Stimulated activated CD4-positive, alpha-beta T cell treated with anti-CD3 and anti-CD28 coated beads, Interleukin-12 subunit alpha, Interleukin-12 subunit beta, amount 100 ng/mL, for 4 hours (primary cell): ENCODE results near the gene BOC.

ENCODE experiments used
- DNase-seq: peaks from one replicate; pipeline ENCODE4 v3.0.0-alpha.2; 2020

Gene BOC

DNA sequence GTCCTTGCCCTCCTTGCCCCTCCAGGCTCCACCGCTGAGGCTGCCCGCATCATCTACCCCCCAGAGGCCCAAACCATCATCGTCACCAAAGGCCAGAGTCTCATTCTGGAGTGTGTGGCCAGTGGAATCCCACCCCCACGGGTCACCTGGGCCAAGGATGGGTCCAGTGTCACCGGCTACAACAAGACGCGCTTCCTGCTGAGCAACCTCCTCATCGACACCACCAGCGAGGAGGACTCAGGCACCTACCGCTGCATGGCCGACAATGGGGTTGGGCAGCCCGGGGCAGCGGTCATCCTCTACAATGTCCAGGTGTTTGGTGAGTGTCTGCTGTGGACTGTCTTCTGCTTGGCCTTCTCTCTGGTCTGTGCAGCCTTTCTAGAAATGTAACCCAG is 61.0 kb downstream of the BOC start:
- DNase-seq, result no peak

DNA sequence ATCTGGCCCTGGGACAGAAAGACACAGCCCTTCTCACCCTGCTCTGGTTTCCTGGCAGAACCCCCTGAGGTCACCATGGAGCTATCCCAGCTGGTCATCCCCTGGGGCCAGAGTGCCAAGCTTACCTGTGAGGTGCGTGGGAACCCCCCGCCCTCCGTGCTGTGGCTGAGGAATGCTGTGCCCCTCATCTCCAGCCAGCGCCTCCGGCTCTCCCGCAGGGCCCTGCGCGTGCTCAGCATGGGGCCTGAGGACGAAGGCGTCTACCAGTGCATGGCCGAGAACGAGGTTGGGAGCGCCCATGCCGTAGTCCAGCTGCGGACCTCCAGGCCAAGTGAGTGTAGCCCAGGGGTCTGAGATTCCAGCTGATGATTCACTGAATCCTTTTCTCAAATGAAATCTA is 61.7 kb downstream of the BOC start:
- DNase-seq, result no peak

DNA sequence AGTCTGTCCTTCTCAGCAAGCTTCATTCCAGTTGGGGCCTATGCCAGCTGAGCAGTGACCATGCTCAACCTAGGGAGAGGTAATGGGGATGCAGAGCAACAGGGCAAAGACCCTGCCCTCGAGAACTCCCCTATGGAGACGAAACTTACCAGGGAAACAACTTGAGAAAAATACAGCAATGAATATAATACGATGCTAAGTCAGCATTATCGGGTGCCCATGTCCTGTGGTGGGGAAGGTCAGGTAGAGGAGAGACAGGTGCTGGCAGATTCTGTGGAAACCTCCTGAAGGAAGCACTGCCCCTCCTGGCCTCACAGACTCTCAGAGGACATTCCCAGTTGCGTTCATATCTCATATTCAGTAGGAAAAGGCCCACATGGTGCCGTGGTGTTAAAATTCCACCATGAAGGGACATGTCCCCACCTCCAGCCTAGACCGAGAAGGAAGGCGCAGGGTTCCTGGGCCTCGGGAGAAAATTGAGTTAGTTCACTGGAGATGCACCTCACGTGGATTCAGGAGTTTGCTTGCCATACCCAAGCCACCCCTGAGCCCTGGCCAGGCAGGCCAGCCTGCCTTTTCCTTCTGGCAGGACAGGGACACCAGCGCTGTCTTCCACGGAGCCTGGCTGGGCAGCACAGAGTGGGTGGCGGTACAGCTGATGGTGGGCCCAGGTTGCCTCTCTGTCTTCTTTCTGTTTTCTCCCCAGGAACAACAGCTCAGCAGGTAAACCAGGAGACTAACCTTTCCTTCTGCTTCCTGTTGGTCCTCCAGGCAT is 62.4 kb downstream of the BOC start:
- DNase-seq, result no peak

DNA sequence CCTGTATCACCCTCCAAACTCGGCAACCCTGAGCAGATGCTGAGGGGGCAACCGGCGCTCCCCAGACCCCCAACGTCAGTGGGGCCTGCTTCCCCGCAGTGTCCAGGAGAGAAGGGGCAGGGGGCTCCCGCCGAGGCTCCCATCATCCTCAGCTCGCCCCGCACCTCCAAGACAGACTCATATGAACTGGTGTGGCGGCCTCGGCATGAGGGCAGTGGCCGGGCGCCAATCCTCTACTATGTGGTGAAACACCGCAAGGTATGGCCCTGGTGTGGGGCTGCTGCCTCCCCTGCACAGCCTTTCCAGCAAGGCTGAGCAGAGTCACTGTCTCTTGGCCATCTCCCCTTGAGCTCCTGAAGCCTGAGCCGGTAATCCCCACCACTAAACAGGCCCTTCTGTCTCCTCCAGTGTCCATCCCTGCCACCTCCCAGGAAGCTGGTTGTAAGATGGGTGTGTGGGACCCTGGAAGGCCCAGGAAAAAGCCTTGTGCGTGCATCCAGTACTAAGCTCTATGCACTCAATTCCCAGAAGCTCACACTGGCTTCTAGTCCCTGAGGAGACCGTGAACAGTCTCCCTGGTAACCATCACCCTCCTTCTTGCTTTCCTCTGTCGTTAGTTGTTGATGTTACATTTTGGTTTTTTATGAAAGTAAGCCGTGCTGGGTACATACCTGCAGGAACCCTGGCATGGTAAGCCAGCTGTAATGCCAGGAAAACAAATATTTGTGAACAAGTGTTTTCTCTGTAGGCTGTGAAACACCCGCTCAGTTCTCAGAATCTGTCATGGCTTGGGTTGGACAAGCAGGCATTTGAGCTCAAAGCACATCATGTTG is 63.3 kb downstream of the BOC start:
- DNase-seq, result no peak

DNA sequence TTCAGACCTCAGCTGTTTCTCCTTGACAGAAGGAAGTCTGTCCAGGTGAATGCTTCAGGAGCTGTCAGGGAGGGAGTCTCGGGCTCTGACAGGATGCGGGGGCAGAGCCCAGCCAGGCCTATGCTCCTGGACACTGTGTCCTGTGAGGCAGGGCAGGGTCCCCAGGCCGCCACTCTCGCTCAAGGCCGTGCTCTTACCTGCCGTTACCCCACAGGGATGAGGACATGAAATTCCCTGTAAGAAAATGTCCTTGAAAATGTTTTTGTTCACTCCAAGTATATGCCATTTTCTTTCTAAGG is 63.9 kb downstream of the BOC start:
- no peak for DNase-seq

DNA sequence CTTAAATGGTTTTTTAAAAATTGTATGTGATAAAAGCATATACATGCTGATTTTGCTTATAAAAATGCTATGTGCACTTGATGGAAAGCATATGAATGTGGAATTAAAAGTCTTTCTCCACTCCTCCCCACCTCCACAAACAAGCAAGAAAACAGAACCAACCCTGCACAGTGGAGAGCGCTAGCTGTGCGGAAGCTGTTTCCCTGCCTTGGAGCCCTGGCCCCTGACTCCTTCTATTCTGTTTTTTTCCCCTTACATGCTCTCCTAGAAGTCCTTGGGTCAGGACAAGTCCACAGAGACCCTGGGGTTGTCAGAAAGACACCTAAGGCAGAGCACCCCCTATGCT is 64.2 kb downstream of the BOC start:
- DNase-seq, result no peak

DNA sequence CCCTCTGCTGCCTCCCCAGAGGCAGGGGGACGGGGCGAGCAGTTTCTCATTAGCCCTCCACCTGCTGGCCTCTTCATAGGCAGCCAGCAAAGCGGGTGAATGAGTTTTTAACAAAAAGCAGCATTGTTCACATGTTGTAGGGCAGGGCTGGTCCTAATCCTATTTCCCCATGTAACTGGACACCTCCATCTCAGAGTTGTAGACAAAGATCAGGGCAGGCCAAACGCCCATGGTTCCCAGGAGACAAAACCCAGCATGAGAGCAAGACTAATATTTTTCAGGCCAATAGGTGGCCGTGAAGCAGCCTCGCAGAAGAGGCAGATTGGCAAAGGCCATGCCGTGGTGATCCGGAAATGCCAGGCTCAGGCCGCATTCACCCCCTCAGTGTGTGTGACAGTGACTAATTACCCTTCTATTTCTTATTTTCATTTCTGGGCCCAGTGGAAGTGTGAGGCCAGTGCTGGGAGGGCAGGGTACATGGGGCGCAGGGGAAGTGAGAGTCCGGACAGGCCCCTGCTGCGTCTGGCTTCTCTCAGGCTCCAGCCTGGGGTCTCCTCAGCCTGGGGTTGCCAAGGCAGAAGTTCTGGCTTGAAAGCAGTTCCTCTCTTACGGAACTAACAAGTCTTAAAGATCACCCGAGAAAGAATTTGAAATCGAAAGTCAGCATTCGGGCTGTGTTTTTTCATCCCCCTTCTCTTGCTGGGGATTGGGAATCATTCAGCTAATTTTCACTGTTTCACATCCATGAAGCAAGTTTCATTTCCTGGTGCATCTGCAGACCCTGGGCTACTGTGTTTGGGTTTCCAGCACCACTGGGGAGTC is 64.8 kb downstream of the BOC start:
- DNase-seq, result no peak

DNA sequence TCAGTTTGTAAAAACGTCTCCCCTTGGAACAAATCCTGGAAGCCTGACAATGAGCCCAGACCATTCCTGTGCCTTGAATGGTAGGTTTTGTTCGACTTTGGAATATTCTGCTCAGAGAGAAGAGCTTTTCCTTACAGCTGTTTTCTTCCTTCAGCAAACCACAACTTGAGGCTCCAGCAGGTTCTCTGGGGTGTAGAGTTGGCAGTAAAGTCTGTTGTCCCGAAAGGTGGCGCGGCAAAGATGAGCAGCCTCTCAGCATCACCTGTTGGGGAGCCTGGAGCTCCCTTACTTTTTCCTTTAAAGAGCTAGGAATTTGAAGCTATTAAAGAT is 65.4 kb downstream of the BOC start:
- DNase-seq, result no peak

DNA sequence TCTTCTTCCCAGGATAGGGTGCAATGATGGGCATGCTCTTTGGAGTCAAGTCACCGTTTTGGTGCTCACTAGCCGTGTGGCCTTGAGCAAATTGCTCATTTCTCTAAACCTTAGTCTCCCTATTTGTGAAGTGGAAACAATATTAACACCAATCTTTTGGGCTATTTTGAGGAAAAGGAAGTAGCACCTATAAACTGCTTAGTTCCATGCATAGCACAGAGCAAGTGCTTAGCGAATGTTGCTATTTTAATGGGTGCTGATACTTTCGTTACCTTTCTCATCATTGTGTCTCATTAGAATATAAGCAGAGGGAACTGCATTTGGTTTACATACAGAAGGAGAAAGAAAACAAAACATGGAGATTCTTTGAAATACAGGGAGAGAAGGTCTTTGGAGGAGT is 66.1 kb downstream of the BOC start:
- no peak for DNase-seq

DNA sequence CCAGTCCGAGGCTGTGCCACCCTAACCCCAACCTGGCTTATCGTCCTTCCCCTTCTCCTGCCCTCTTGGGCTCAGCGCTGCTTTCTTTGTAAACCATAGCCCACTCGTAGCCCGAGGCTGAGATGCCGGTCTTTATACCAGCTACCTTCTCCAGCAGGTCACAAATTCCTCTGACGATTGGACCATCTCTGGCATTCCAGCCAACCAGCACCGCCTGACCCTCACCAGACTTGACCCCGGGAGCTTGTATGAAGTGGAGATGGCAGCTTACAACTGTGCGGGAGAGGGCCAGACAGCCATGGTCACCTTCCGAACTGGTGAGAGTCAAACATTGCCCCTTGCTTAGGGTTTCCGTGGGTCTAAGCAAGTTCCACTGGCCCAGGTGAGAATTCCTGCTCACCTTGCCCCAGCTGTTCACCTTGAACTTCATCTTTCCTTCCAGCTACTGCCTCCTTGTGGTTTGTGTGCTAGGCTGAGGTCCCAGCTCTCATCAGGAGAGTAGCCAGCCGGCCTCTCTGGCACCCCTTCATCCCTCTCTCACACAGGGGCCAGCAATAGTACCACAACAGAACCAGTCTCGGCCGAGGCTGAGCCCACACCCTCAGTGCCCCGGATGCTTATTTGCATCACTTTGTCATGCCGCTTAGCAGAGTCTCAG is 66.7 kb downstream of the BOC start:
- no peak for DNase-seq

DNA sequence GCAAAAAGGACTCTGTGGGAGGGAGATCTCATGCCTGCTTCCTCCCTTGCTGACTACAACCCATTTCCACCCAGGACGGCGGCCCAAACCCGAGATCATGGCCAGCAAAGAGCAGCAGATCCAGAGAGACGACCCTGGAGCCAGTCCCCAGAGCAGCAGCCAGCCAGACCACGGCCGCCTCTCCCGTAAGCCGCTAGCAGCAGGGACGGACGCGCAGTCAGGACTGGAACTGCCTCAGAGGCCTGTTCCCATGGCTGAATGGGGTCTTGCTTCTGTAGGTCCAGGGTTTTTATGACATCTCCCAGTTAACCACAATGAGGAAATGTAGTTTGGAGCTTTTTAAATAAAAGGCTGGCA is 67.2 kb downstream of the BOC start:
- no peak for DNase-seq

DNA sequence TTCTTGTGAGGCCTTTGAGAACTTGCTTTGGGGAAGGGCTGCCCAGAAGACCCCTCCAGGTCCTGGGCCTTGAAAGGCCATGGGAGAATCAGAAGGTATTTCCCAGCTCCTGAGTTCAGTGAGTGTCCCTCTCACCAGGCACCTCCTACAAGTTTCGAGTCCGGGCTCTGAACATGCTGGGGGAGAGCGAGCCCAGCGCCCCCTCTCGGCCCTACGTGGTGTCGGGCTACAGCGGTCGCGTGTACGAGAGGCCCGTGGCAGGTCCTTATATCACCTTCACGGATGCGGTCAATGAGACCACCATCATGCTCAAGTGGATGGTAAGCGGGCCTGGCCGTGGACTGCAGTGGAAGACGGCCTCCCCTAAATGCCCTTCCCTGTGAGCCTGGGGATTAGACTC is 68.3 kb downstream of the BOC start:
- DNase-seq, result no peak

DNA sequence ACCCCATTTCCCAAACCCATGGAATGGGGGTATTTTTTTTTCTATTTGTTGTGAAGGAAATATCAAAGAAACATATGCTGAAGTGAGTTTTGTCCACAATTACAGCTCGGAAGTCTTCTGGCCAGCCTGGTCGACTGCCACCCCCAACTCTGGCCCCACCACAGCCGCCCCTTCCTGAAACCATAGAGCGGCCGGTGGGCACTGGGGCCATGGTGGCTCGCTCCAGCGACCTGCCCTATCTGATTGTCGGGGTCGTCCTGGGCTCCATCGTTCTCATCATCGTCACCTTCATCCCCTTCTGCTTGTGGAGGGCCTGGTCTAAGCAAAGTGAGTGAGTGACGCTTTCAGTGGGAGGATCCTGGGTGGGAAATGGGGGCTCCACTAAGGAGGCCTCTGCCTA is 71.9 kb downstream of the BOC start:
- no peak for DNase-seq

DNA sequence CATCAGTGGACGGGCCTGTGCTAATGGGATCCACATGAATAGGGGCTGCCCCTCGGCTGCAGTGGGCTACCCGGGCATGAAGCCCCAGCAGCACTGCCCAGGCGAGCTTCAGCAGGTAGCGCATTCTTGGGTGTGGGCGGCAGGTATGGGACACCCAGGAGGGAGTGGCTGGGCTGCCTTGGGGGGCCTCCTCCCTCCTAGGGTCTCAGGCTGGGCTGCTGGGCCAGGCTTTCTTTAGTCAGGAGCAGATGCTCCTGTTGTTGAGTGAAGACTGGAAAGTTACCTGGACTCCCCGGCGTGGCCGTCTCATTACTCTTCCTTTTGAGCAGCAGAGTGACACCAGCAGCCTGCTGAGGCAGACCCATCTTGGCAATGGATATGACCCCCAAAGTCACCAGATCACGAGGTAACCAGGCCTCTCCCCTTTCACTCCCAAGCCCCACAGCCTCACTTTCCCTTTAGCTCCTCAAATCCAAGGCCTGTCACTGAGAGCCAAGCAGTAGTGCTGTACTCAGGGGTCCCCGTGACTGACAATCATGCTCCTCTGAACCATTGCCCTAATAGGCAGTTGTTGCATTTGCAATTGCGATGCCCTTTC is 73.2 kb downstream of the BOC start:
- no peak for DNase-seq

DNA sequence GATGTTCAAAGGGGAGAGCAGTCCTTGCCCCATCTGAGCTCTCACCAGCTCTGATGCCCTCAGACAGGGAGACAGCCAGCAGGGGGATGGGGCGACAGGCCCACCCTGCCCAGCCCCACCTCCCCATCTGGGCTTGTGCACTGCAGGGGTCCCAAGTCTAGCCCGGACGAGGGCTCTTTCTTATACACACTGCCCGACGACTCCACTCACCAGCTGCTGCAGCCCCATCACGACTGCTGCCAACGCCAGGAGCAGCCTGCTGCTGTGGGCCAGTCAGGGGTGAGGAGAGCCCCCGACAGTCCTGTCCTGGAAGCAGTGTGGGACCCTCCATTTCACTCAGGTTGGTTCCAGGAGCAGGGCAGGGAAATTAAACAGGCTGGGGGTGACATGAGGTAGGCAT is 73.9 kb downstream of the BOC start:
- no peak for DNase-seq

DNA sequence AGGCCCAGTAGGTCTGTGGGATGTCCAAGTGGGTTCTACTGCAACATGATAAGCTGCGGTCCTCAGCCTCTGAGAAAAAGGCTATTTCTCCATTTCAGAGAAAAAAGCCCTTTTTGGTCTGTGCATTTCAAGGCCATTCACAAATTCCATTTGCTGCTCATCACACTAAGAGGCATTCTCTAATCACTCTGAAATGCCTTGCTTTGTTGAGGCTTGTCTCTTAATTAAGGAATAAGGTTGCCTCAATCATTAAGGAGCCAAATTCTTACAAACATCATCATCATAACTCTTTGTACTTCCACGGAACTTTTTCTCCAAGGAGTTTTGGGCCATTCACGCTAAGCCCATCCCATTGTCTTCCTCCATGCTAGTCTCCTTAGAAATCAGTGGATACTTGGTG is 74.4 kb downstream of the BOC start:
- no peak for DNase-seq

DNA sequence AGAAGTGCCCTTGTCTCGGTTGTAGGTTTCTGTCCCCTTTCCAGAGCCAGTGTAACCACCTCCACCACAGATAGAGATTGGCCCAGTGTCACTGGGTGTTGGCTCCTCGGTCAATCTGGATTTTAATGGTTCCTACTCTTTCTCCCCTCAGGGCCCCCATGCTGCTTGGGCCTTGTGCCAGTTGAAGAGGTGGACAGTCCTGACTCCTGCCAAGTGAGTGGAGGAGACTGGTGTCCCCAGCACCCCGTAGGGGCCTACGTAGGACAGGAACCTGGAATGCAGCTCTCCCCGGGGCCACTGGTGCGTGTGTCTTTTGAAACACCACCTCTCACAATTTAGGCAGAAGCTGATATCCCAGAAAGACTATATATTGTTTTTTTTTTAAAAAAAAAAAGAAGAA is 75.2 kb downstream of the BOC start:
- no peak for DNase-seq

DNA sequence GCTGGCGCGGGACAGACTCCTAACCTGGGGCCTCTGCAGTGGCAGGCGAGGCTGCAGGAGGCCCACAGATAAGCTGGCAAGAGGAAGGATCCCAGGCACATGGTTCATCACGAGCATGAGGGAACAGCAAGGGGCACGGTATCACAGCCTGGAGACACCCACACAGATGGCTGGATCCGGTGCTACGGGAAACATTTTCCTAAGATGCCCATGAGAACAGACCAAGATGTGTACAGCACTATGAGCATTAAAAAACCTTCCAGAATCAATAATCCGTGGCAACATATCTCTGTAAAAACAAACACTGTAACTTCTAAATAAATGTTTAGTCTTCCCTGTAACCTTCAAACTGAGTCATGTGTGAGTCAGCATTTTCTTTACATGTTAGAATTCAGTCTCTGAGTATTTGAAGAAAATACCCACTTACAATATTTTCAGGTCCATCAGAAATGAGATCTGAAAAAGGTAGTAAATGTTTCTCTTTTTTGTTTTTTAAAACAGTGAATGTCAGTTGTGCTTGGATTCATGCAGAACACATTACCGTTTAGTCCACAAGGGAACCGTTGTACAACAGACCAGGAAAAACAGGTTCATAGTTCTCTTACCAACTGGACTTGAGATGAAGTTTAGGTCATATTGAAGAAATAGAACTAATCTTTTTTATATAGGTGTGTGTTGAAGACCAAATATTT is 75.9 kb downstream of the BOC start:
- no peak for DNase-seq

DNA sequence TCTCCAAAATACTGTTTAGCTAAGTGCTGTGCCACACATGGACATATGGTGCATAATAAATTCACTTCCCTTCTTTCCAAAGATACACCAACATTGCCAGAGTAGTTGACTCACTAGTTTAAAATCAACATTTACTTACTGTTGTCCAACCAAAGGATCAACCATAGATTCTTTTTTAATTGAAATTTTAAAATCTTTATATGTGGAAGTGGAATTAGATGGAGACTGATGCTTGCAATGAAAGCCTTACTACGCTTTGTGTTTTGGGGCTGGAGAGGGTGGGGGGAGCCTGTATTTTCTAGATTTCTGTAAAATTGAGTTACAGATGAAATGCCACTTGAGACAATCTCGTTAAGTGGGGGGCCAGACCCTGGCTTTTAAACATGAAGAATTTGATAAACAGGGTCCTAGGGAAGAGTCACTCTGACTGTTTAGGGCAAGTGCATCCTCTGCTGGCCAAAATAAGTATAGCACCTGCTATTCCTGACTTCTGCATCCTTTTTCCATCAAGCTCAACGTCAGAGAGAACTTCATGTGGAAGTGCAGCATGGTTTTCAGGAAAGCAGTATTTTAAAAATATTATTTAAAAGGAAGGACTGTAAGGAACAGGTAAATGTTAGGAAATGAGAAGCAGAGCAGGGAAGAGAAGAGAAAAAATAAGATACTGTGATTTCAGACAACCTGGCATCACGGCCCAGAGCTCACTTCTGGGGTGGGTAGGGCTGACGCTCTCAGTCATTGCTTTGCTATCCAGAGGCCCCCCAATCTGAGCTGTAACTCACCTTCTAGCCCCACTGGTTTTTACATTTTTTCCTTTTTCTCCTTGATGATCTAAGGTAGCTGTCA is 76.7 kb downstream of the BOC start:
- peak; percentile 38 for DNase-seq

DNA sequence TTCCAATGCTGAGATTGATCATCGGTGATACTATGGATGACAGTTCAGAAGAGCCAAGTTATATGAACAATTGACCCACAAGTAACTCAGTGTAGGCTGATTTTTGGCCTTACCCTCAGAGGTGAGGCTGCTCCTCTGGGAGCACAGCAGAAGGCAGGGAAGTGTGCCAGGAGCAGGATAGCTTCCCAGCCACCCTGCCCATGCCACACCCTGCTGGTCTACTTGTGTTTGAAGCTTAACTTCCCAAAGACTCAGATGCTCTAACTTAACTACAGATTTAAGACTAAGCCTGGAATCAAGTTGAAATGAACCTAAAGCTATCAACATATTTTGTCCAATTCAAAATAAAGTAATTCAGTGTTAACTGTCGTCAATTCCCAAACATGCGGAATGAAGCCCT is 77.5 kb downstream of the BOC start:
- no peak for DNase-seq

DNA sequence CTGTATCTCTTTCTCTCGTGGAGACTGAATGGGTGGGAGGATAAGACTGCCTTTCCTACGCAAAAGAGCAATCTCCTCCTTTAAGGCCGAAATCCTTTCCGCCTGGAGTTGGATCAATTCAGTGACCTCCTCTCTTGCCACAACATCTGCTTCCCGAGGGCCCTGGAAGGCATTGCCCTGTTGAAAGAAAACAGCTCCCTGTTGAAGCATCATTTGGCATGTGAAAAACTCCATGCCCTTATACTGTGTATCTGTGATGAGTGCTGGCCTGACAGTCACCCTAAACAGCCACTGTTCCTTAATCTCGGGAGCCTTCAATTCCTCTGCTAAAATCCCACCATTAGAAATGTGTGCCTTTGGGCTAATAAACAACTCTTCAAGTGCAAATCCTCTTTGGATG is 80.2 kb downstream of the BOC start:
- no peak for DNase-seq

DNA sequence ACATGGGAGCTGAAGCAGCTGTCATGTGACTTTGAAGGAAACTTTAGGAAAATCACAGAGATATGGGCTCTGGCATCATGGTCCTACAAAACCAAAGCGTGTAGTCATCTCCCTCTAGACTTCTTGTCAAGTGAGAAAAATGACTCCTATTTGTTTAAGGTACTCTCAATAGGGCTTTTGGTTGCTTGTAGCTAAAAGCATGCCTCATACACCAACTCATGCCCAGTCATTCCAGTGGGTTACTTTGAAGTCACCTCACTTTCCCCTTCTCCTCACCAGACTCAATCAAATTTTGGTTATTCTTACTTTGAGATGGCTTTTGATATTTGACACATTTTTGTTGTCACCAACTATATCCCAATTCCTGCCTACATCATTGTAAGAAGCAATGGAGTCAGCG is 81.6 kb downstream of the BOC start:
- DNase-seq, result no peak
